GF-D8 (cell line): ENCODE data around the gene ASTN2.
"Not testable (repeated sequence)": the region's sequence is repeated elsewhere in the genome, so short reads cannot be mapped to it uniquely, and the experiment has no call there.

Source experiments
- DNase-seq: peaks from one replicate; lab custom pipeline; 2025; lab: John Stamatoyannopoulos, UW

ASTN2 gene

GRCh38 chr9:117074784-117075520 lies 339.9 kb downstream of the ASTN2 start:
- no peak for DNase-seq

GRCh38 chr9:117074342-117074662 lies 340.6 kb downstream of the ASTN2 start:
- DNase-seq = no peak

GRCh38 chr9:117073539-117074341 lies 341.1 kb downstream of the ASTN2 start:
- no peak for DNase-seq

GRCh38 chr9:117073071-117073470 lies 341.8 kb downstream of the ASTN2 start:
- no peak for DNase-seq

GRCh38 chr9:117072216-117072615 lies 342.6 kb downstream of the ASTN2 start:
- no peak for DNase-seq

GRCh38 chr9:117071673-117072207 lies 343.1 kb downstream of the ASTN2 start:
- DNase-seq = not testable (repeated sequence)

GRCh38 chr9:117063721-117064471 lies 351.0 kb downstream of the ASTN2 start:
- DNase-seq = no peak

- no peak for DNase-seq
These were observed 353.9 kb downstream of the ASTN2 start for GRCh38 chr9:117060963-117061362.

GRCh38 chr9:117050007-117050406 lies 364.9 kb downstream of the ASTN2 start:
- no peak for DNase-seq

GRCh38 chr9:117046666-117047327 lies 368.1 kb downstream of the ASTN2 start:
- no peak for DNase-seq

GRCh38 chr9:117044241-117044640 lies 370.6 kb downstream of the ASTN2 start:
- no peak for DNase-seq

GRCh38 chr9:117043159-117043558 lies 371.7 kb downstream of the ASTN2 start:
- DNase-seq = no peak

- DNase-seq = no peak
These were observed 379.3 kb downstream of the ASTN2 start for GRCh38 chr9:117035546-117035945.

GRCh38 chr9:117034866-117035265 lies 380.0 kb downstream of the ASTN2 start:
- DNase-seq = no peak

- DNase-seq = no peak
These were observed 384.5 kb downstream of the ASTN2 start for GRCh38 chr9:117030254-117030768.

GRCh38 chr9:117029341-117029740 lies 385.5 kb downstream of the ASTN2 start:
- DNase-seq = no peak

- no peak for DNase-seq
These were observed 386.6 kb downstream of the ASTN2 start for GRCh38 chr9:117028103-117028858.

- no peak for DNase-seq
These were observed 393.0 kb downstream of the ASTN2 start for GRCh38 chr9:117021906-117022305.

- no peak for DNase-seq
These were observed 395.8 kb downstream of the ASTN2 start for GRCh38 chr9:117018966-117019617.

GRCh38 chr9:117017414-117017985 lies 397.4 kb downstream of the ASTN2 start:
- DNase-seq = no peak
